Right kidney (tissue), 1 donor: Measurements from ENCODE around the gene CTNNA3.

Experiments
- DNase-seq: peaks from one replicate; pipeline ENCODE4 v3.0.0-alpha.2; 2016

Gene CTNNA3

DNA sequence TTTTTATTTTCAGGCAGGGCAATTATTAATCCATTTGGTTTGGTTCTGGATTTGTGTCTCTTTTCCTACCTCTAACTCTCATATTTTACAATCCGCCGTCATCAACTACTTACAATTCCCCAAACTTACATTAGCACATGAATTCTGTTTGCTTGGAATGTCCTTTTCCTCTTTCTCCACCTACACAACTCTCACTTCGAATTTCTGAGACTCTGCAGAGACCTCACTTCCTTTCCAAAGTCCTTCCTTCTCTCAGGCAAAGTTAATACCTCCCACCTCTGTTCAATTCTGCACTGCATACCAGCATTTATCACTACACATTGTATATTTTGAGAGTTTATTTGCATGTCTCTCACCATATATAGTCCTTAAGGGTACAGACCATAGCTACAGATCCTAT is 892.8 kb downstream of the CTNNA3 start:
- no peak for DNase-seq

DNA sequence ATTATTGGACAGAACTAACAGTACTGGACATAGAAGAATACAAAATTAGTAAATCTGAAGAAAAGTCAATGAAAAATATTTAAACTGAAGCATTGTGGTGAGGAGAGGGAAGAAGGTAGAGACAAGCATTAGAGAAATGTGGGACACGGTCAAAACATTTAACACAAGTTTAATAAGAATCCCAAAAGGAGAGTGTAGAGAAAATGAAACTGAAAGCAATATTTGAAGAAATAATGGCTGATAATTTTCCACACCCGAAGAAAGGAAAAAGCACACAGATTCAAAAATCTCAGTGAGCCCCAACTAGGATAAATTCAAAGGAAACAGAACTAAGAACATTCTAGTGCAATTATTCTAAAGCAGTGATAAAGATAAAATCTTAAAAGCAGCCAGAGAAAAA is 896.5 kb downstream of the CTNNA3 start:
- no peak for DNase-seq

GRCh38 chr10:66795866-66796265 is 900.1 kb downstream of the CTNNA3 start:
- DNase-seq: no peak

DNA sequence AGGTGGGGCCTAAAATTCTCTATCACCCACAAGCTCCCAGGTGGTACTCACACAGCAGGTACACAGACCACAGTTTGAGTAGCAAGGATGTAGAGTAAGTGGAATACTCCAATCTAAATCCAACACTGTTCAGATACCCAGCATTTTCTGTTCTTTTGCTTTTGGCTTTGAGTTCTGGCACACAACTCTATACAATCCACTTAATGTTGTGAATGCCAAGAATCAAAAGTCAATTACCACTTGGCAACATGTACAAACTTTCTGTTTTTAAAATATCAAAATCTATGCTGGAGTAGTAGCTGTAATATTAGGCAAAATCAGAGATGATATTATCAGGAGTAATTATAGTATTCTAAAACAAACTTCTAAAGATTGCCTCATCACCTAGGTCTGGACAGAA is 903.6 kb downstream of the CTNNA3 start:
- DNase-seq: no peak

DNA sequence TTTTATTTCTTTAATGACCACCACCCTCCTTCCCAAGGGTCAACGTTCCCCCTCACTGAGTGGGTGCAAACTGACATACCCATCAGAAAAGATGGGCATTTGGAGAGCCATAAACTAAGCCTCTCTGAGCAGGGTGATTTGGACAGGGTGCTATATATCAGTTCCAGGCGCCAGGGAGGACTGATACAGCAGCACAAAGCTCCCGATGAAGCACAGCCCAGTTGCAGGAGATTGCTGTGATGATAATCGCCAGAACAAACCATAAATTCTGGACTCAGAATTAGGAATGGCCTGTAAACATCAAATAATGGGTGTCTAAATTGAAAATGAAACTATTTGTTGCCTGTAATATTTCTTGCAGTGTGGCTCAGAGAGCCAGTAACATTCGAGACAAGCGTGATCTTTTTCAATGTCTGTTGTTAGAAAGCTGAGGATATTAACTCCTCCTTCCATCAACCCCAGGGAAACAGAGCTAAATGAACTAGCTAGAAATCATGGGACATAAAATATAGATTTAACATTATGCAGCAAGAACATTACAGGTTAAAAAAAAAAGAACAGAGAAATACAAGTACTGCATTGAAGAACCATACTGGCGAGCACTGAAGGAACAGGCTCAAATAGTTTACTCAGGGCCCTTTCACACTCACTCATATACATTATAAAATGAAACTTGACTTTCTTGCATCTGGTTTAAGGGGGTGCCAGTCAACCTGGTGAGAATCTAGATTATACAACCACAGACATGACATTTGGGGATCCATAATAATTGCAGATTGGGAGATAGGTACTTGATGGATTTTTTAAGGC is 907.6 kb downstream of the CTNNA3 start:
- DNase-seq: no peak

DNA sequence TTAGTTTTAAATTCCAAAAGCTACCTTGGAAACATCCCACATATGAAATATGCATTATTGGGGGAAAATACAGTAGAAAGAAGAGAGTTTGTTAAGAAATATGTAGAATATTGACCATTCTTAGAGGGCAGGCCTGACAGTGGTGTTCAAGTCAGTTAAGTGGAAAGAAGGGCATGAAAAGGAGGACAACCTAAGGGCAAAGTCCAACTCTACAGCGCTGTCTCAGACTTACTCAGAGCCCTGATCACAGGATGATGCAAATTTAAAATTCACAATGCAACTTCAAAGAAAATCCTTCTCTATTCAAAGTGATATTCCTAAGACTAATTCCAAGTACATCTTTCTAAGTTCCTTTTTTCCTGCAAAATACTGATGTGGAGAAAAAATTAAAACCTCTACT is 909.3 kb downstream of the CTNNA3 start:
- no peak for DNase-seq

GRCh38 chr10:66784770-66785169 is 911.2 kb downstream of the CTNNA3 start:
- no peak for DNase-seq

GRCh38 chr10:66783316-66783715 is 912.7 kb downstream of the CTNNA3 start:
- DNase-seq: no peak

DNA sequence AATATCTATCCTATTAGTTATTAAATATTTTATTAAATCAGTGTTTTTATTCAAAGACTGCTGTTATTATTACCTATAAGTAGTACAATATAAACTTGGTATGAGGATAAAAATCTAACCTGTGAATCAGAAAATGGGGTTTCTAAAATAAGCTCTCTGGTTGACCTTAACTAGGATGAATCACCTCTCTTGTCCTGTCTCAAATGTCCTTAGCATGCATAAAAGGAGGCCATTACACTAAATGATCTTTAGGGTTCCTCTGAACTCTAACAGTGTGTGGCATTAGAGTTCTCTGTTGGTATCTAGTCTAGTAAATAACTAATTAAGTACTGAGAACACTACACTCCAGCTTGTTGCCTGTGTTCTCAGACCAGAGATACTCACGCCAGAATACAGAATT is 913.2 kb downstream of the CTNNA3 start:
- DNase-seq: no peak

DNA sequence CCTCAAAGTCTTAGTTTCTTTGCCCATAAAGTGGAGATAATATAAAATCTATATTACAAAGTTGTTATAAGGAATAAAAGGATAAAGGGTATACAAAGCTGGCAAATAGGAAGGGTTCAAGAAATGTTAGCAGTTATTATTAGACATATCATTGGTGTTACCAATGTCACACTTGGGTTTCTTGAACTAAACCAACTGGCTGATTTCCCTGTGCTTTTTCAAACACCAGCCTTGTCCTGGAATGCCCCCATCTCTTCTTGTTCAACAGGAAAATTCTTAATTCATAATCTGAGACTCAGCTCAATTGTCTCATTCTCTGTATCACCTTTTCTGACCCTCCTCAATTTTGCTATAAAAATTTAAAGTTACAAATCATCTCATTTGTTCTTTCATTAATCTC is 913.9 kb downstream of the CTNNA3 start:
- no peak for DNase-seq

DNA sequence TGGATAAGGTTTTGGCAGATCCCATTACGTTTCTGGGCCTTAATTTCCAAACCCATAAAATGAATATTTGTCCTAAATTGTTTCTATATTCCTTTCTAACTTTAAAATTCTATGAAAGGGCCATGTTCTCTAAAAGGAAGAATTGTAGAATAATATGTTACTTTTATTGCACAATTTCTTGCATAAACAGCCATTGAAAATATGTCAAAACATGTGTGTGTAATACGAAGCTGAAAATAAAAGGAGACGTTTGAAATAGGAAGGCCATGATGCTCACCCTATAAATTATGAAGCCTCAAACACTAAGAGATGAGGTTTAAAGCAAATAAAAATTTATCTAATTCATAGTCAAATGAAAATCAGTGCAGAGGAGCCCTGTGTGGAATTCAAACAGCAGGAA is 915.2 kb downstream of the CTNNA3 start:
- no peak for DNase-seq

DNA sequence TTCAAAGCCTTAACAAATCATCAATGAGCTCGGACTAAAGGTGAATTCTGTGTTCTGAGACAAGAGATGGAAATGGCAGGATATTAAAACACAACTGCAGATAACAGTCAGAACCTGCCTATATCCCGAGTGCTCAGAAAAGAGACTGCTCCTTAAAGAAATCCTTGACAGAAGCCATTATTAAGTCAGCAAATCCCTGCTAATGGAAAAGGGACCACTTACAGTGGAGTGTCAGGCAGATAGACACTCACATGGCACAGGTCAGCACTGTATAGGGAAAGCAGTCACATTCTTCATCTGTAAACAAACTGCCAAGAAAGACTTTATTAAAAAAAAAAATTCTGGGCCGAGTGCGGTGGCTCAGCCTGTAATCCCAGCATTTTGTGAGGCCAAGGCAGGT is 917.6 kb downstream of the CTNNA3 start:
- no peak for DNase-seq

DNA sequence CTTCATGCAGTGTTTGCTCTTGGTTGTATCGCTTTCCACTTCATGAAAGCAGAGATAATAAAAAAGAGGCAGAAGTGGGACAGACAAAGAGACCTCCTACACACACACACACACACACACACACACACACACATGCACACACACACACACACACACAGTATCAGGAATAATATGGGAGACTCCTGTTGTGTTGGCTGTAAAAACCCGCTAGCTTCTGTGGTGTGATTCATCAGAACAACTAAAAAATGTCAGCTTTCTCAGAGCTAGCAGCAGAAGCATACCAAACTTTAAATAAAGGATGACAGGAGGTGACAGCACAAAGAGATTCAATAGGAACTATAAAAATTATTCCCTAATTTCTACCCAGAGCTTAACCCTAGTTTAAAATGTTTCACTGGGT is 918.3 kb downstream of the CTNNA3 start:
- peak; percentile 2 for DNase-seq

DNA sequence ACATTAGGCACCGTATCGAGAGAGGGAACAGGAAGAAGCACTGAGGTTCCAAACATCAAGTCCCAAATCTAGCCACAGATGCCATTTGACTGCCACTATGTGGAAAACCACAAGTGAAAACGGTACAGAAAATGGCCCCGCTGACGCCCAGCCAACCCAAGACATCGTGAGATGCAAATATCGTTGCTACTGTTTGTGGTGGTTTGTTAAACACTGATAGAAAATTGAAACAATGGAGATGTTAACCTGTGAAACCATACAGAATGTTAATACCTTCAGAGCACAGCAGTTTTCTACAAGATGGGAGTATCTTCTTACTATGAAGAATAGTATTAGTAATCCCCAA is 922.5 kb downstream of the CTNNA3 start:
- no peak for DNase-seq

- DNase-seq: no peak
Measured at GRCh38 chr10:66772548-66773471, 923.2 kb downstream of the CTNNA3 start.

GRCh38 chr10:66767707-66768106 is 928.3 kb downstream of the CTNNA3 start:
- no peak for DNase-seq

DNA sequence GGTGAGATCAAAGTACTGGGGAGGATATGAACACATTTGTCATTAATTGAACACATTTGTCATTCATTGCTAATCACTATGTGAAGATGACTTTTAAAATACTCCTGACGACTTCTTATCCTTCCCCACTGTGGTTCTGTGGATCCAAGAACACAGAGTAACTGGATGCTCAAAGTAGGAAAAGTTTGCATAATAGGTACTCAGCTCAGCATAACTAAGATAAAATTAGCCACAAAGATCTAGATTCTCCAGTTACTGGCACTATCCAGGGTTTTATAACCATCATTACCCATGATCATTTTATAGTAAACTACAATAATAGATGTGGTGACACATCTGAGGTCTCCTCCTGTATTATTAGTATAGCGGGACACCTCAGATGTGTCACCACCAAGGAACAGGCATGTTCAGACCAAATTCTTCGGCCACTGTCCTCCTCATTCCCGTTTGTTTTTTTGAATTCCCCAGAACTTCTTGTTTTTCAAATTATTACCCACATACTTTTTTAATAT is 933.7 kb downstream of the CTNNA3 start:
- DNase-seq: no peak

- DNase-seq: no peak
Measured at GRCh38 chr10:66760941-66761340, 935.1 kb downstream of the CTNNA3 start.

GRCh38 chr10:66755474-66755873 is 940.5 kb downstream of the CTNNA3 start:
- DNase-seq: no peak

DNA sequence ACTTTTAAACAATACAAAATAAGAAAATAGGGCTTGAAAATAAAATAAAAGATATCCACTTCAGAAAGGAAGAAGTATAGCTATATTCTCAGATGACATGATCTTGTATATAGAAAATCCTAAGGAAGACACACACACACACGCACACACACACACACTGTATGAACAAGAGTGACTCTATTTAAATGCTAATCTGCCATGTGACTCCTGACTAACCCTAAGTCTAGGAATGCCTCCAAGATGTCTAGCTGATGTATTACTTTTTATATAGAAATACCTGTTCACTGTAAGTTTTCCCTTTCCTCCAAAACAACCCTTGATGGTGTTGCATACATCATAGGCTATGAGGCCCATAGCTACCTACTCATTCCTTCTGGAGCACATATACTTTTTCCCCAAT is 943.3 kb downstream of the CTNNA3 start:
- DNase-seq: no peak

DNA sequence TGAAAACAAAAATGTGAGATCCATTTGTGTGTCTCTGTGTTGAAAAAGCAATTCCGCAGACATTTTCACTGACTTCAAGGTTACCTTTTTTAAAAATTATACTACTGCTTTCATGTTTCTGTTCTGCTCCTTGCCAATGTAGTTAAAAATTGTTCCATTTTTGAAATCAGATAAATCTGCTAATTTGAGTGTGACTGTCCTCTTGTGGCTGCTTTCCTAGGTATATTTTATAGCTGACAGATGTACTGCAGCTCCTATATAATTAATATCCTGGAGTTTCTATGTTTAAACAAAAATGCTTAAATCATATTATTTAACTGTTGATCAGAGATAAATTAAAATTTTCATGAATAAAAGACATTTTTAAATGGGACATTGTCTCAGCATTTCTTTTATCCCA is 947.8 kb downstream of the CTNNA3 start:
- DNase-seq: no peak

DNA sequence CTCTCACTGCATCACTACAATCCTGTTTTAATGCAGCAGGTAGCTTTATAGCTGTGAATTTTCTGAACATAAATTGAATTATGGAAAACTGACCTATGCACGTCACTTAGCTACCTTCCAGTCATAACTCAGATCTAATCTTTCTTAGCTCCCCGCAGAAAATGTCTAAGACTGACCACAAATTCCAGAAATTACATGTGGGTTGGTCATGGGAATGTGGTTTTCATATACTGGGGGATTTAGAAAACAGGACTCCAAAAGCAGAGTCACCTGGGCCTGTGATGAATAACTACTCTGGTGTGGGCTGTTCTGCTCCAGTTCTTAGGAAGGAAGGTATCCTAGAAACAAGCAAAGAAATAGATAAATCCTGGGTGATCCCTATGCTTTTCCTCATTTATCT is 948.5 kb downstream of the CTNNA3 start:
- DNase-seq: no peak

- DNase-seq: no peak
Measured at GRCh38 chr10:66746711-66747110, 949.3 kb downstream of the CTNNA3 start.

DNA sequence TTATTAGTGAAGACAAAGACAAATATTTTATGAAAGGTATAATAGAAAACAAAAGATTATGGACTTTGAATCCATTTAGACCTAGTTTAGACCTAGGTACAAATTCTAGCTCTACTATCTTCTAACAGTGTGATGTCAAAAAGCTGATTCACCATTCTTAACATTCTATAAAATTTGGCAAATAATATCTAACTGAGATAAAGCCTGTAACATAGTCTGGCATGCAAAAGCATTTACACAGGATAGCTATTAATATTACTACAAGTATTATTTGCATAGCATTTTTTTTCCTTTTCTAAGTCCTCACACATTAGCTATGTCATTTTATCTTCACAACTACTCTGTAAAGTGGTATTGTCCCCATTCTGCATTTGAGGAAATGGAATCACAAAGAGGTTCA is 949.7 kb downstream of the CTNNA3 start:
- no peak for DNase-seq
